ENCODE results near the gene NFKBIE.
"Not testable (repeated sequence)": the region's sequence is repeated elsewhere in the genome, so short reads cannot be mapped to it uniquely, and the experiment has no call there.

Gene NFKBIE

DNA sequence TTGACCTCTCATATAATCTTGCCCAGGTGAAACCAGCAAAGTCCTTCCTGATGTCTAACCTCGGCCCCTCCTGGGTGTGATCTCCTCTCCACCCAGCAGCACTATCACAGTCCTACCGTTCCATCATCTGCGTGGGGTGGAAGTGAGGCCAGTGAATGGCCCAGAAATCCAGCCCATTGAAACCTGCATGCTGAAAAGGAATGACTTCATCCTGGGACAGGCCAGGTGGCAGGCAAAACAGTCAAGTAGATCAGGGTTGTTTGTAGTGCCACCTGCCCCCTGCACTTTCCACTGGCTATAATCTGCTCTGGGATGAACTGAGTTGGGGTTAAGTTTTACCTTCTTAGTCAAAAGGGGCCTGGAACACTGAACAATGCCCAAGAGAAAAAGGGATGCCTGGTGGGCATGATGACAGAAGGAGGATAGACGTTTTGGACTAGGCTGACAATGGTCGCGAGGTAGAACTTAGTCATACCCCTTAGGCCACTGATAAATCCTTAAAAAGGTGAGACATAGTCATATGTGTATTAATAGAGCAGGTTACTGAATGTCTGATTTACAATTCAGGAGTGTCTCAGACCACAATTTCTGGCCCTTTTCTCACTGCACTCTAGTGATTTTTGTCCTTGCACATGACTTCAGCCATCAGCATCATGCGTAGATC, 26.5 kb downstream of the NFKBIE start:
- no peak for DNase-seq

GRCh38 chr6:44237813-44238433, 27.4 kb downstream of the NFKBIE start:
- peak; percentile 86 for DNase-seq

GRCh38 chr6:44237021-44237812, 28.1 kb downstream of the NFKBIE start:
- peak; percentile 90 for DNase-seq

- DNase-seq, result no peak
These were observed 29.3 kb downstream of the NFKBIE start for GRCh38 chr6:44235891-44236516.

DNA sequence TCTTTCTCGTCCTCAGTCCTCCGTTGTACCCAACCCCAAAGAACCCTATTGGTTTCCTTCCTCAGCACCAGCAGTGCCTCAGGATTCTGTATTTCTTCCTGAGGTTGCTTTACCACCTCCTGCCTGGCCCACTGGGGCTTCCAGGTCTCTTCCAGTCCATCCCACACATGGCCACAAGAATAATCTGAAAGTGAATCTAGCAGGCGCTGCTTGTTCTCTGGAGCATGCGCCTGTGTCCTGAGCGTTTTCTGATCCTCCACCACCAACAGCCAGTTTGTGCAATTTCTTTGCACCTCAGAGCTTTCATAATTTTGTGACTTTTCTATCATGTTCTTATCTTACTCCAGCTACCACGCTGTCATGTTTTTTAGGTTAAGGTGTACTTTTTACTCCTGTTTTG, 30.1 kb downstream of the NFKBIE start:
- no peak for DNase-seq

GRCh38 chr6:44234101-44235025, 31.0 kb downstream of the NFKBIE start:
- DNase-seq, result no peak

DNA sequence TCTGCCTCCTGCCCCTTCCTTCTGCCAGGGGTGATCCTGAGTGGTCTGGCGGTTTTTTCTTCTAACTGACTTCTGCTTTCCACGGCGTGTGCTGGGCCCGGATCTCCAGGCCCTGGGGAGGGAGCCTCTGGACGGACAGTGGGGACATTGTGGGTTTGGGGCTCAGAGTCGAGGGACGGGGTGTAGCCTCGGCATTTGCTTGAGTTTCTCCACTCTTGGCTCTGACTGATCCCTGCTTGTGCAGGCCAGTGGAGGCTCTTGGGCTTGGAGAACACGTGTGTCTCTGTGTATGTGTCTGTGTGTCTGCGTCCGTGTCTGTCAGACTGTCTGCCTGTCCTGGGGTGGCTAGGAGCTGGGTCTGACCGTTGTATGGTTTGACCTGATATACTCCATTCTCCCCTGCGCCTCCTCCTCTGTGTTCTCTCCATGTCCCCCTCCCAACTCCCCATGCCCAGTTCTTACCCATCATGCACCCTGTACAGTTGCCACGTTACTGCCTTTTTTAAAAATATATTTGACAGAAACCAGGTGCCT, 31.7 kb downstream of the NFKBIE start:
- DNase-seq, result no peak

- DNase-seq, result no peak
These were observed 32.4 kb downstream of the NFKBIE start for GRCh38 chr6:44232676-44233566.

GRCh38 chr6:44231426-44231825, 33.9 kb downstream of the NFKBIE start:
- DNase-seq, result not testable (repeated sequence)

DNA sequence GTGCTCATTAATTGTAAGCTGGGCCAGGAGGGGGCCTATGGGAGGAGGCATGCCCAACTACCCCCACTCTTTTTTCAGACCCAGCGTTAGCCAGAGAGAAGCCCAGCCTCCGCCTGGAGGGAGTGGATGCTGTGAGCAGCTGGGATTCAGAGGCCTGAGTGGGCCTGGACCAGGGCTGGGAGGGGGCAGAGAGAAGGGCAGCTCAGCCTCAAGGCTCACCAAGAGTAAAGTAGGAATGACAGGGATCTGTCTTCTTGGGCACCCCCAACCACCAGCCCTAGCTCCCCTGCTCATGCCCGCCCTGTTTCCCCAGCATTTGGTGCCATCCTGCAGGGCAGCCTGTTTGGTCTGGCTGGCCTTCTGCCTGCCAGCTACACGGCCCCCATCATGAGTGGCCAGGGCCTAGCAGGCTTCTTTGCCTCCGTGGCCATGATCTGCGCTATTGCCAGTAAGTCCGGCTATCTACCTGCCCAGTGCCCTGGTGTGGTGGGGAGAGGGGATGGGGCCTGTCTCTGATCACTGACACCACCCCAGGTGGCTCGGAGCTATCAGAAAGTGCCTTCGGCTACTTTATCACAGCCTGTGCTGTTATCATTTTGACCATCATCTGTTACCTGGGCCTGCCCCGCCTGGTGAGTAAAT, 35.2 kb downstream of the NFKBIE start:
- no peak for DNase-seq

- no peak for DNase-seq
These were observed 35.8 kb downstream of the NFKBIE start for GRCh38 chr6:44229376-44230033.

DNA sequence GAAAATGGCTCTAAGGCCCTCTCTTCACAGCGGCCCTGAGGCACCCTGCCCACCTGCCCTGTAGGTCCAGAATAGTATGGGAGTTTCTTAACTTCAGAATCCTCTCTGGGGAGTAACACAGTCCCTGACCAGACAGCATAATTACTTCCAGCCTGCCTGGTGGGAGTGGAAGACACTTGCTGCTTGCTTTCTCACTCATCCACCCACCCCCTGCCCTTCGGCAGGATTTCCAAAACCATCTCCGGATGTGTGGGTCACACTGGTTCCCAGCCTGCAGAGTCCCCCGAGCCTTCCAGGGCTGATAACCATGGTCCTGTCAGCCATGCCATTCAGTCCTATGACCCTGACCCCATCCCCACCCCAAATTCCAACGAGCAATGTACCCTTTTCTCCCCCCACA, 36.5 kb downstream of the NFKBIE start:
- DNase-seq, result no peak

- no peak for DNase-seq
These were observed 36.9 kb downstream of the NFKBIE start for GRCh38 chr6:44228433-44228832.

DNA sequence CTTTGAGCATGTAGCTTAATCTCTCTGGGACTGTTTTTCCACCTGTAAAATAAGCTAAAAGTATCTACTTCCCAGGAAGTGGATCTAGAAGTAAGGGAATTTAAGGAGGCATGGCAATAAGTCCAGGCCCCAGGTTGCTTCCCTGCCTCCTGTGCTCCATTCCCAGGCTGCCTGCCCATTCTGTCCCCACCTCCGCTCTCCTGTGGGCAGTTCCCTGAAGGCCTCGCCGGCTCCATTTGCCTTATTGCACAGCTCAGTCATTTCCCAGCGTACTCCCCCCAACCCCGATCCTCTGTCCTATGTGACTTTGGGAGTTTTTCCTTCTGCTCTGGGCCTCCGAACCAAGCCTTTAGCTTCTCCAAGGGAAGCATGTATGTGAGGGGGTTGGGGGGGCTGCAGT, 37.3 kb downstream of the NFKBIE start:
- DNase-seq, result no peak

DNA sequence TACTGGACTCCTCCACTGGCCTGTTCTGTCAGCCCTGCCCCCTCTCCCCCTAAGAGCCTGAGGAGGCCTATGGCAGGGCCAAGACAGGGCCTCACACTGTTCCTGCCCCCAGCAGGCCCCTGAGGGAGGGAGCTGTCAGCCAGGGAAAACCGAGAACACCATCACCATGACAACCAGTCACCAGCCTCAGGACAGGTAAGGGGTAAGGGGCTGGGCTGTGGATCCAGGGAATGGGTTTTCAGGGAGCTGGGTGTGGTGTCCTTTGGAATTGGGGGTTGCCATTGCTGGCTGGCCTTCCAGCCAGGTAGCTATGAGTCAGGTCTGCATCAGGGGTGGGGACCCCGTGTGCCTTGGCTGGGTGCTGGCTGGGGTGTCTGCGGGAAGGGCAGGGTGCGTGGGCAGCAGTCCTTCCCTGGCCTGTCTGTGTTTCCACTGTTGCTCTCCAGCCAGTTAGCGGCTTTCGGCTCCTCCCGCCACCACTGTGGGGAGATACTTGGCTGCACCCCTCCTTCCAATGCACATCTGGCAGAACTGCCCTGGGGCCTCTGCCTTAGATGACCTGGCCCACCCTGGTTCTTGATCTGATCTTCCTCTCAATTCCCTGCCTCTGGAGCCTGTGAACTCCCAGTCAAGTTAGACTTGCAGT, 38.1 kb downstream of the NFKBIE start:
- no peak for DNase-seq

DNA sequence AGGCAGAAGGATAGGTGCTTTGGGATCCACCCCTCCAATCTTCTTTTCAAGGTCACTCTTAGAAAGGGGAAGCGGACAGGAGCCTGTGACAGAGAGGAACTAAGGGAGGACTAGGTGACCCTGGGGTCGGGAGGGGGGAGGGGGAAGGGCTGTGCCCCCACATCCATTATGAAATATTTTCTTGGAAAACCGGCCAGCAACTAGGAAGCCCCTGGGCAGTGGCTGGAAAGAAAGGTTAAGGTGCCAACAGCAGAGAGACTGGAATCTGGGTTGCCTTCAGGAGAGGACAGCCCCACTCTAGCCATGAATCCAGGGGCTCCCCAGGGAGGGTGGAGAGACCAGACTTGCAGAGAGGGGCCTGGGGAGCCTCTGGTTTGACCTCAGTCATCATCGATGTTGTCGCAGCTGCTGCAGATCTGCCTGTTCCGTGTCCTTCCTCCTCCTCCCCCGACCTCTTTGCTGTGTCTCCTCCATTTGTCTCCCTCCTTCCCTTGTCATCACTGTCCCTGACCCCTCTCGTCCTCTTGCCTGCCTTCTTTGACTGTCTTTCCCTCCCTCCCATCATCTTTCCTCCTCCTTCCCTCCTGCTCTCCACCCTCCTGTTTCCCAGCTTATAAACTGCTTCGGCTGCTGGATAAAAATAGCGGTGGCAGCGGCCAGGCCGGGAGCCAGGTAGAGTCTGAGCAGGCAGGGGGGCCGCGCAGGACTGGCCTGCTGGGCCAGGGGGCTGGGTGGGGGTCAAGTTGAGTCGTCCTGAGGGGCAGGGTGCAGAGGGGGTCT, 38.8 kb downstream of the NFKBIE start:
- DNase-seq, result no peak

- DNase-seq, result no peak
These were observed 39.6 kb downstream of the NFKBIE start for GRCh38 chr6:44225579-44226325.

GRCh38 chr6:44224965-44225305, 40.4 kb downstream of the NFKBIE start:
- no peak for DNase-seq

All from activated CD4-positive, alpha-beta T cell treated with anti-CD3 and anti-CD28 coated beads, Interleukin-10, Interleukin-2, amounts not matched to agents 100 ng/mL and 50 ng/mL, durations not matched to agents 16 hours and 8 hours (primary cell).